Mesodermal cell (in vitro differentiated cells): ENCODE results near the gene VSTM4.

Experiments
- H3K27ac ChIP-seq: 2 replicates; pipeline ENCODE4 v1.7.0; 2013; ENCODE audit warnings: mild to moderate bottlenecking, low read depth, low read length, moderate library complexity; ENCODE audit not compliant: severe bottlenecking
- H3K36me3 ChIP-seq: 2 replicates; pipeline ENCODE4 v1.7.1; 2013; ENCODE audit warnings: mild to moderate bottlenecking, low read length, moderate library complexity; ENCODE audit not compliant: control insufficient read depth, insufficient read depth
- H3K4me1 ChIP-seq: one replicate; pipeline ENCODE4 v1.7.1; 2013; ENCODE audit warnings: mild to moderate bottlenecking, low read length; ENCODE audit not compliant: insufficient read depth, control insufficient read depth, poor library complexity, severe bottlenecking
- H3K4me3 ChIP-seq: 2 replicates; pipeline ENCODE4 v1.7.0; 2013; ENCODE audit warnings: low read length, control low read depth, mild to moderate bottlenecking; ENCODE audit not compliant: insufficient read depth, poor library complexity, severe bottlenecking; ENCODE audit errors: extremely low read depth
- H3K9me3 ChIP-seq: 2 replicates; pipeline ENCODE4 v1.7.1; 2013; ENCODE audit warnings: mild to moderate bottlenecking, low read length, moderate library complexity; ENCODE audit not compliant: control insufficient read depth
- WGBS, 2 experiments: methylation state at CpG; one replicate each; pipeline ENCODE4 v1.1.5; 2013; ENCODE audit warnings: missing lambda C conversion rate in 2 of 2; ENCODE audit not compliant: insufficient coverage in 2 of 2; 5-methylcytosine and 5-hydroxymethylcytosine counted together

Gene VSTM4

GRCh38 chr10:49023752-49024151, 91.6 kb downstream of the VSTM4 start:
- Histone ChIP-seq H3K9me3 (no peaks in the 10 kb centered on the region), H3K36me3 (no peaks in the 10 kb centered on the region), H3K4me3 (no peak overlapping the region), H3K27ac (no peak overlapping the region), H3K4me1 (no peaks in the 10 kb centered on the region)
- WGBS, 2 experiments, result 82 to 93% methylated on average over 4 to 5 of the region's 5 CpGs

GRCh38 chr10:49023071-49023470, 92.3 kb downstream of the VSTM4 start:
- no peaks in the 10 kb centered on the region for H3K36me3 ChIP-seq
- H3K9me3 ChIP-seq, result no peaks in the 10 kb centered on the region
- no peaks in the 10 kb centered on the region for H3K4me1 ChIP-seq
- no peak overlapping the region for H3K4me3 ChIP-seq
- H3K27ac ChIP-seq, result no peak overlapping the region
- WGBS, 2 experiments, result no CpG with 5 or more reads among the region's 2 CpGs

DNA sequence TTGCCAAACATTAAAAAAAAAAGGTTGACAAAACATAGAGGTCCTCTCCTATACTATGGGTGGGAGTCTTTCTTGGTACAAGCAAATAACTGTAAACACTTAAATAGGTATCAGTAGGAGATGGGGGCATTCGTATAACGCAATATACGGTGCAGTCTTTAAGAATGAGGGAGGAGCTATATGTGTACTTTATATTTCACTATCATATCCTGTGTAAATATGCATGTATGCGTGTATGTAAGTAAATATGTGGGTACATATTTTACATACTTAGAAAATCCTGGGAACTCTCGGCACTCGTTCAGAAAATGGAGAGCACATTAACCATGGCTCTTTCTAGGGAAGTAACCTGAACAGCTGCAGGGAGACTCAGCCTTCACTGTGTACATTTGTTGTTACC, 93.6 kb downstream of the VSTM4 start:
- Histone ChIP-seq H3K9me3 (no peaks in the 10 kb centered on the region), H3K36me3 (no peaks in the 10 kb centered on the region), H3K27ac (no peak overlapping the region), H3K4me3 (no peak overlapping the region), H3K4me1 (no peaks in the 10 kb centered on the region)
- 100% methylated on average over 2 of the region's 6 CpGs; no CpG with 5 or more reads in 1 of the 2 experiments for WGBS, 2 experiments

DNA sequence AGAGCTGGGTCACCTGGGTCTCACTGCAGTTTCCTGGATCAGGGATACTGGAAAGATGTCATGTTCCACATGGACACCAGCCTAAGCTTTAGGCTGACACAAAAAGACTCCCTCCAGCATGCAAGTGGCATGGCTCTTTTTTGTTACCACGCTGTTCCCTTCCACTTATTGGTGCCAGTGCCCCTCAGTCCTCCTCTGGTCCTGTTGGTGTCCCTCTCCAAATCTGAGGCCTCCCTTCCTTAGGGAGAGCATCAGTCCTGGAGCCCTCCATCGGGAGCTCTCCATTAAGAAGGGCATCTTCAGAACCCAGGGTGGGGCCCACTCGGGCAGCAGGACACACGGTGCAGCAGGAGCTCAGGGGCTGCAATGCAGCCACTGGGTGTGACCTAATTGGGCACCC, 99.6 kb downstream of the VSTM4 start:
- H3K27ac ChIP-seq, result no peak overlapping the region
- H3K4me3 ChIP-seq, result no peak overlapping the region
- 93 to 96% methylated on average over 3 to 4 of the region's 4 CpGs for WGBS, 2 experiments
- no peaks in the 10 kb centered on the region for H3K9me3 ChIP-seq
- H3K4me1 ChIP-seq, result no peaks in the 10 kb centered on the region
- H3K36me3 ChIP-seq, result no peaks in the 10 kb centered on the region

DNA sequence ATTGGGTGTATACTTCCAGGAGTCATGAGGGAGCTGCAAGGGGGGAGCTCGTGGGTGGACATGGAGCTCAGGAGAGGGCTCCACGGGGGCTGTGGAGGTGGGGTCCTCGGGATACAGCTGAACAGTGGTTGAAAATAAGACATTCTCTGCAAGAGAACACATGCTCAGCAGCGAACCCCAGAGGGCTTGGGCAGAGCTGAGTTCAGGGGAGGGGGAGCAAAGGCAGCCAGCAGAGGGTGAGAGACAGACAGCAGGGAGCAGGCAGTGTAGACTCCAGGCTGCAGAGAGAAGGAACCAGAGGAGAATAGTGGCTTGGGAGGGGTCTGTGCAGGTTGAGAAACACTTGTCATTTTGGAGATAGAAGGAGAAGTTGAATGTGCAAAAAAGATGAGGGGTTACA, 102.7 kb downstream of the VSTM4 start:
- Histone ChIP-seq H3K4me3 (no peak overlapping the region), H3K36me3 (no peaks in the 10 kb centered on the region), H3K27ac (no peak overlapping the region), H3K4me1 (no peaks in the 10 kb centered on the region), H3K9me3 (no peaks in the 10 kb centered on the region)
- WGBS, 2 experiments, result 76 to 80% methylated on average over 4 of the region's 4 CpGs

GRCh38 chr10:49011756-49012155, 103.6 kb downstream of the VSTM4 start:
- Histone ChIP-seq H3K9me3 (no peaks in the 10 kb centered on the region), H3K27ac (no peak overlapping the region), H3K36me3 (no peaks in the 10 kb centered on the region), H3K4me1 (no peaks in the 10 kb centered on the region), H3K4me3 (no peak overlapping the region)
- 96% methylated on average over 7 to 9 of the region's 11 CpGs for WGBS, 2 experiments

- Histone ChIP-seq H3K4me1 (no peaks in the 10 kb centered on the region), H3K36me3 (no peaks in the 10 kb centered on the region), H3K4me3 (no peak overlapping the region), H3K27ac (no peak overlapping the region), H3K9me3 (no peaks in the 10 kb centered on the region)
- 27 to 48% methylated on average over 3 to 4 of the region's 4 CpGs for WGBS, 2 experiments
Observed at GRCh38 chr10:49010865-49011264, 104.5 kb downstream of the VSTM4 start.

- Histone ChIP-seq H3K4me1 (no peaks in the 10 kb centered on the region), H3K27ac (no peak overlapping the region), H3K4me3 (no peak overlapping the region), H3K9me3 (no peaks in the 10 kb centered on the region), H3K36me3 (no peaks in the 10 kb centered on the region)
- WGBS, 2 experiments, result 63 to 91% methylated on average over 3 to 4 of the region's 4 CpGs
Observed at GRCh38 chr10:49010295-49010694, 105.0 kb downstream of the VSTM4 start.

- H3K36me3 ChIP-seq, result no peaks in the 10 kb centered on the region
- H3K27ac ChIP-seq, result no peak overlapping the region
- no peaks in the 10 kb centered on the region for H3K9me3 ChIP-seq
- H3K4me3 ChIP-seq, result no peak overlapping the region
- no peaks in the 10 kb centered on the region for H3K4me1 ChIP-seq
- WGBS, 2 experiments, result 84 to 90% methylated on average over 6 to 7 of the region's 8 CpGs
Observed at GRCh38 chr10:49009199-49009979, 105.9 kb downstream of the VSTM4 start.

DNA sequence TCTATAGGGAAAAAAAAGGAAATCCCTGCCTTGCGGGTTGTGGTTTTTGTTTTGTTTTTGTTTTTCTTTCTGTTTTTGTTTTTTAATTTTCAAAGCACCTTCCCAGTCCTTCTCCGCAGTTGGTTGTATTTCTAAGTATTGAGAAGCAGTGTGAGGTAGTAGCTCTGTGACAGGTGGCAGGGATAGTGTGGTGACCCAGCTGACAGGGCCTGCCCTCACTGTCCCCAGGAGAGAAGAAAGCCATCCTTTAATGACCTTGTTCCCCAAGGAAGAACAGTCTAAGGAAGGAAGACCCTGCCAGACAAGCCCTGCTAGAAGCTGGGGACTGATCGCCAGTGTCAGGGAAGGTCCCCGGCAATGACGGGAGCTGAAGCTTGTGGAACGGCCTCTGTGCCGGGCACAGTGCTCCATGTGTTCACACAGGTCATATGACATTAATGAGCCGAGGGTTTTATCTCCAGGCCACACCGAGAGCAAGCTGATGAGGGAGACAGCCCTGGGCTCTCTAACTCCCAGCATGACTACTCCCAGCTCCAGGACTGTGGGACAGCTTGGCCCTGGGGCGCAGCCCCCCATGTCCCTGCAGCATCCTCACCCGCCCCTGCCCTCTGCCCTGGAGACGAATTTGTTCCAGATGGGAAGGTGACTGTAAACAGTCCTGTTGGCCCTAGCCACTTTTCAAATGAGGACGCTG, 106.7 kb downstream of the VSTM4 start:
- Histone ChIP-seq H3K27ac (no peak overlapping the region), H3K9me3 (no peaks in the 10 kb centered on the region), H3K4me1 (no peaks in the 10 kb centered on the region), H3K36me3 (no peaks in the 10 kb centered on the region), H3K4me3 (no peak overlapping the region)
- 90 to 93% methylated on average over 9 to 11 of the region's 13 CpGs for WGBS, 2 experiments

DNA sequence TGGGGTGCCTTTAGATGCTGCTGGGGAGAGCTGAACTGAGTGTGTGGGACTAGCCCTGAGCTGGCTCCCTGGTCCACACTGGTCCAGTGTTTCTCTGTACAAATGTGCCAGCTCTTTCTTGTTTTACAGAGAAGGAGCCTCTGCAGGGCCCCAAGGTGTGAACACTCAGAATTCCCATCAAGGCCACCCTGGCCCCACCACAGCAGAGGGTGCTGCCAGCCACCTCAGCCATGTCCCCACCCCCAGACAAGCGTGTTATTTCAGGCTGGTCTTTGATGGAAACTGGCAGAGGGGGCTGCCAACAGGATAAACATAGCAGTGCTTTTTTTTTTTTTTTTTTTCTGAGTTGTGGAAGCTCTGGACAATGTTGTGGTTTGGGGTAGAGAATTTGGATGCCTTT, 107.2 kb downstream of the VSTM4 start:
- Histone ChIP-seq H3K9me3 (no peaks in the 10 kb centered on the region), H3K4me1 (no peaks in the 10 kb centered on the region), H3K4me3 (no peak overlapping the region), H3K27ac (no peak overlapping the region), H3K36me3 (no peaks in the 10 kb centered on the region)
- no CpG with 5 or more reads among the region's 1 CpG for WGBS, 2 experiments
